ENCODE data around the gene PMM1.

Gene PMM1

GRCh38 chr22:41608386-41608785, 18.7 kb upstream of the PMM1 start:
- TF ChIP-seq, protein P1, sequence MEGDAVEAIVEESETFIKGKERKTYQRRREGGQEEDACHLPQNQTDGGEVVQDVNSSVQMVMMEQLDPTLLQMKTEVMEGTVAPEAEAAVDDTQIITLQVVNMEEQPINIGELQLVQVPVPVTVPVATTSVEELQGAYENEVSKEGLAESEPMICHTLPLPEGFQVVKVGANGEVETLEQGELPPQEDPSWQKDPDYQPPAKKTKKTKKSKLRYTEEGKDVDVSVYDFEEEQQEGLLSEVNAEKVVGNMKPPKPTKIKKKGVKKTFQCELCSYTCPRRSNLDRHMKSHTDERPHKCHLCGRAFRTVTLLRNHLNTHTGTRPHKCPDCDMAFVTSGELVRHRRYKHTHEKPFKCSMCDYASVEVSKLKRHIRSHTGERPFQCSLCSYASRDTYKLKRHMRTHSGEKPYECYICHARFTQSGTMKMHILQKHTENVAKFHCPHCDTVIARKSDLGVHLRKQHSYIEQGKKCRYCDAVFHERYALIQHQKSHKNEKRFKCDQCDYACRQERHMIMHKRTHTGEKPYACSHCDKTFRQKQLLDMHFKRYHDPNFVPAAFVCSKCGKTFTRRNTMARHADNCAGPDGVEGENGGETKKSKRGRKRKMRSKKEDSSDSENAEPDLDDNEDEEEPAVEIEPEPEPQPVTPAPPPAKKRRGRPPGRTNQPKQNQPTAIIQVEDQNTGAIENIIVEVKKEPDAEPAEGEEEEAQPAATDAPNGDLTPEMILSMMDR (IDR thresholded peaks at IDR 0.05; ENCODE audit: borderline replicate concordance, control extremely low read depth, extremely low read depth, insufficient read depth, missing control alignments), result no peak
- no peak for DNase-seq (ENCODE audit: low spot score)
- in situ Hi-C loops (cut with MboI; ENCODE audit: low sequenced_read_pairs, unreplicated experiment), result no loop called here

- in situ Hi-C loops (cut with MboI; ENCODE audit: low sequenced_read_pairs, unreplicated experiment), result no loop called here
- TF ChIP-seq, protein P1 (IDR thresholded peaks at IDR 0.05; ENCODE audit: borderline replicate concordance, control extremely low read depth, extremely low read depth, insufficient read depth, missing control alignments), result no peak
- DNase-seq (ENCODE audit: low spot score), result peak; percentile 81
Measured at GRCh38 chr22:41603873-41604332, 14.3 kb upstream of the PMM1 start.

DNA sequence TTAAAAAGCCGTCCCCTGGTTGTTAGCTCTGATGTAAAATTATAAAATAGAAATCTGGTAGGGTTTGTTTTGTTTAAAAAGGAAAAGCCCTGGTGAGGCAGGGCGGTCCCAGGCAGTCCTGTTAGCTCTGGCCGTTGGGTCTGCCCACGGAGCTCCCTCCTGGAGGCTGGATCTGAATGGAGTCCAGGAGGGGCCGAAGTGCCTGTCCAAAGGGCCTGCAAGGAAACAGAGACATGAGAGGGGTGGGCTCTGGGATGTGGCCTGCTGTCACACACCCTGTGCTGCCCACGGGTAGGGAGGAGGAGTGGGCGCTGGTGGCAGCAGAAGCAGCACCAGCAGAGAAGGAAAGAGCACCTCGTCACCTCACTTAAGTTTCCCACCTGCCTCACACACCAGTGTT, 11.3 kb upstream of the PMM1 start:
- in situ Hi-C loops (cut with MboI; ENCODE audit: low sequenced_read_pairs, unreplicated experiment), result no loop called here
- TF ChIP-seq, protein P1 (IDR thresholded peaks at IDR 0.05; ENCODE audit: borderline replicate concordance, control extremely low read depth, extremely low read depth, insufficient read depth, missing control alignments), result no peak
- DNase-seq (ENCODE audit: low spot score), result no peak

DNA sequence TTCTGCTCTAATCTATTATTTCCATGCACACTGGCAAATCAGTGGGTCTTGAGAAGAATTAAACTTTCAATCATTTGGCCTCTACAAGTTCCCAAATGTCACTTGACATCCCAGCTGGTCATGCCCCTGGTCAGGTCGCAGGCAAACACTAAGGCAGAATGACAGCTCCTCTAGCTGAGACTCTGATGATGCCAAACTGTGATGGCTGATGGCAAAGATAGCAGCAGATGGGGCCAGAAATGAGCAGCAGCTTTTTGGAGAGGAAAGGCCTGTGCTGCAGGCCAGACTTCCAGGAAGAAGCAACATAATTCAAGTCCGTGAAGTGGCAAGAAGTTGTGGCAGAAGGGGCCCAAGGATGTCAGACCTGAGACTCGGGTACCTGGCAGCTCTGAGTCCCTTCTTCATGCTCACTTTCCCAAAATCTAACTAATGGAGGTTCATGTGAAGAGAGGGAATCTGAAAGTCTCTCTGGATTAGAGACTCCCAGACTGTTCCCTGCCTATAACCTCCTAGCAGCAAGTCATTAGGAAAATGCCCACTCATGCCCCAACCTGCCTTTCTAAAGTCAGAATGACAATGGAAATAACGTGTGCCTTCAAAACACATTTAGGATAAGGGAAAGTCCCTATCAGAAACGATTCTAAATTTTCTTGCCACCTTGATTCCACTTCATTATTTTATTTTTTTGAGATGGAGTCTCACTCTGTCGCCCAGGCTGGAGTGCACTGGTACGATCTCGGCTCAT, 9.4 kb upstream of the PMM1 start:
- no peak for DNase-seq (ENCODE audit: low spot score)
- TF ChIP-seq, protein P1 (IDR thresholded peaks at IDR 0.05; ENCODE audit: borderline replicate concordance, control extremely low read depth, extremely low read depth, insufficient read depth, missing control alignments), result no peak

GRCh38 chr22:41598081-41598480, 8.4 kb upstream of the PMM1 start:
- in situ Hi-C loops (cut with MboI; ENCODE audit: low sequenced_read_pairs, unreplicated experiment), result no loop called here
- TF ChIP-seq, protein P1 (IDR thresholded peaks at IDR 0.05; ENCODE audit: borderline replicate concordance, control extremely low read depth, extremely low read depth, insufficient read depth, missing control alignments), result no peak
- no peak for DNase-seq (ENCODE audit: low spot score)

More for the DNA sequence above, 9.4 kb upstream of the PMM1 start:
- in situ Hi-C loops (cut with MboI; ENCODE audit: low sequenced_read_pairs, unreplicated experiment), result no loop called here

- TF ChIP-seq, protein P1 (IDR thresholded peaks at IDR 0.05; ENCODE audit: borderline replicate concordance, control extremely low read depth, extremely low read depth, insufficient read depth, missing control alignments), result no peak
- in situ Hi-C loops (cut with MboI; ENCODE audit: low sequenced_read_pairs, unreplicated experiment), result no loop called here
- DNase-seq (ENCODE audit: low spot score), result no peak
Measured at GRCh38 chr22:41597635-41597953, 8.0 kb upstream of the PMM1 start.
